Spleen (tissue), 7 donors: ENCODE results near the gene SKP1.

ENCODE experiments used
- CTCF ChIP-seq, 11 experiments: fragments of 200-600 bp in 7 of 11; fragments of 450-650 bp in 4 of 11; sonication (generic) in 4 of 11; IDR thresholded peaks in 8 of 11; conservative IDR thresholded peaks in 3 of 11; 1 replicate in 7 of 11; 2 replicates in 4 of 11; pipeline versions ENCODE4 v1.4.0 to v1.8.0; 2016 to 2021; ENCODE audit warnings: antibody characterized with exemption in 11 of 11, inconsistent platforms in 4 of 11, mild to moderate bottlenecking in 1 of 11
- POLR2A ChIP-seq, 3 donors: fragments of 450-650 bp; IDR thresholded peaks; one replicate each; pipeline ENCODE4 v1.5.1; 2017; ENCODE audit warnings: antibody characterized with exemption in 3 of 3, mild to moderate bottlenecking in 1 of 3
- POLR2AphosphoS5 ChIP-seq, 3 donors: sonication (generic); formaldehyde crosslinking; IDR thresholded peaks; one replicate each; pipeline ENCODE4 v1.5.1; 2017; ENCODE audit warnings: antibody characterized with exemption in 3 of 3
- donor health status: DM: no; HTN: no; CAD: no; lungs with moderate emphysema.
- donor health status: DM: no; HTN: no; CAD: no.
- donor health status: DM: no; HTN: no; CAD: no.

DNA sequence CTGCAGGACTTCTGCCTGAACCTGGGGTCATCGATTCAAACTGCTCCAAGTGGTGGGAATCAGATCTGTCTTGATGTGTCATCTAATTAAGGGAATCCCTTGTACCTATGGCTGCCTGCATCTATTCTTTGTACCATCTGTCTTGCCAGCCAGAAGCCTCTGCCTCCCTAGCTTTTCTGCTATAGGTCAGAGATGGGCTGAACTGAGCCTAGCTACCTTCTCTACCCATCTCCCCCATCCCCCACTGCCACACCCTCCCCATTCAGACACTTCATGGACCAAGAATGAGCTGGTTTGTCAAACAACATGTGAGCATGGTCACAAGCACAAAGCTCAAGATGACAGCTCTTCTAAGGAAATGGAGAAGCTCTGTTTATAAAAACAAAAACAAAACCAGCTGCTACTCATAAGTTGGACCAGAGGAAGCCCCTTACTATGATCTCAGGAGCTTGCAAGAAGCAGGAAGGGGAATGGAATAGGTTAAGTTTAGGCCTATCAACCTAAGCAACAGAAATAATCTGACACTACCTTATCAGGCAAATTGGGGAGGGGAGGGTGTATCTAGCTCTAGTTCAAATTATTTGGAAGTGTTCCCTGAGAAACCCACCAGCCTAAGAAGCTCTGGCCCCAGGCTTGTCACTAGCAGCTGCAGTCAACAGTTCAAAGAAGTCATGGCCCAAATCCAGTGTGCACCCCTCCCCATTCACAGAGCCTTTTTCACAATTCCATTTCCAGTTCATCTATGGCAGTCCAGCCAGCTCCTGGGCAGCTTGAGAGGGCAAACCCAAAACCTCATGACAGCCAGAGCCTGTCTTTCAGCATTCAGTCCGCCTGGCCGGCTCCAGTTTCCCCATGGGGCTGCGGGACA, 29.9 kb downstream of the SKP1 start:
- TF ChIP-seq CTCF (IDR thresholded peaks at IDR 0.05 in 8 of 11, conservative IDR thresholded peaks at IDR 0.05 in 3 of 11) (no peak), POLR2A (IDR thresholded peaks at IDR 0.05) (no peak), POLR2AphosphoS5 (IDR thresholded peaks at IDR 0.05) (peak in 1 of 3 donors; percentile 11)
